GM23338 (cell line): ENCODE measurements around the gene SMYD5.

Experiments
- CREB1 ChIP-seq: fragments of 250-450 bp; sonication (Bioruptor Pico); IDR thresholded peaks from 2 replicates; pipeline ENCODE4 v1.5.0; 2020; ENCODE audit warnings: low read depth, mild to moderate bottlenecking, moderate library complexity
- CTCF ChIP-seq, 2 experiments: fragments of 200-600 bp in 1 of 2; sonication (generic) in 1 of 2; conservative IDR thresholded peaks; 2 replicates each; pipeline versions ENCODE4 v1.5.1 to v1.6.1; 2016 to 2017; ENCODE audit warnings: antibody characterized with exemption in 2 of 2, low read depth in 2 of 2, mild to moderate bottlenecking in 2 of 2, moderate library complexity in 1 of 2
- POLR2AphosphoS5 ChIP-seq: IDR thresholded peaks from 2 replicates; pipeline ENCODE4 v1.6.1; 2016; ENCODE audit warnings: antibody characterized with exemption, low read depth
- REST ChIP-seq: IDR thresholded peaks from one replicate; pipeline ENCODE4 v1.6.1; 2018; ENCODE audit warnings: antibody characterized with exemption; ENCODE audit not compliant: unreplicated experiment

- TF ChIP-seq POLR2AphosphoS5 (no peak), REST (no peak), CTCF (conservative IDR thresholded peaks at IDR 0.05; ENCODE audit: low read depth in 2 of 2) (no peak), CREB1 (CRISPR knock-in tag) (no peak)
Measured at GRCh38 chr2:73255907-73256617, 42.0 kb downstream of the SMYD5 start.
